OCI-LY1 (cell line): ENCODE results near the gene CXorf66.

ENCODE experiments used
- H2AFZ ChIP-seq: fragments of 200-600 bp; sonication (generic), shearing (Covaris generic); 2 replicates; pipeline ENCODE4 v1.6.0; 2014; ENCODE audit warnings: antibody characterized with exemption, mild to moderate bottlenecking, low read length
- H3F3A ChIP-seq: fragments of 200-600 bp; sonication (generic), shearing (Covaris generic); 2 replicates; pipeline ENCODE4 v1.6.0; 2014; ENCODE audit warnings: mild to moderate bottlenecking, antibody characterized with exemption, low read length, moderate library complexity; ENCODE audit not compliant: insufficient read depth
- H3K27ac ChIP-seq: fragments of 200-600 bp; sonication (generic); 2 replicates; pipeline ENCODE4 v1.5.1; 2014; ENCODE audit warnings: low read length, mixed run types, mild to moderate bottlenecking, low read depth; ENCODE audit not compliant: poor library complexity, severe bottlenecking
- H3K27me3 ChIP-seq: fragments of 200-600 bp; sonication (generic); 2 replicates; pipeline ENCODE4 v1.6.0; 2014; ENCODE audit warnings: antibody characterized with exemption, mild to moderate bottlenecking, low read length, moderate library complexity; ENCODE audit not compliant: insufficient read depth
- H3K36me3 ChIP-seq: fragments of 200-600 bp; sonication (generic); 2 replicates; pipeline ENCODE4 v1.6.1; 2014; ENCODE audit warnings: mild to moderate bottlenecking, antibody characterized with exemption, low read length, moderate library complexity, mixed read lengths; ENCODE audit not compliant: insufficient read depth
- H3K4me1 ChIP-seq: fragments of 200-600 bp; sonication (generic); 2 replicates; pipeline ENCODE4 v1.5.1; 2014; ENCODE audit warnings: mild to moderate bottlenecking, low read length, moderate library complexity; ENCODE audit not compliant: insufficient read depth, severe bottlenecking
- H3K4me2 ChIP-seq: fragments of 200-600 bp; sonication (generic), shearing (Covaris generic); 2 replicates; pipeline ENCODE4 v1.6.1; 2014; ENCODE audit warnings: low read length
- H3K4me3 ChIP-seq: fragments of 200-600 bp; sonication (generic); 2 replicates; pipeline ENCODE4 v1.5.1; 2014; ENCODE audit warnings: low read length, low read depth, mild to moderate bottlenecking, mixed read lengths; ENCODE audit not compliant: poor library complexity, severe bottlenecking
- H3K79me2 ChIP-seq: fragments of 200-600 bp; shearing (Covaris generic); 2 replicates; pipeline ENCODE4 v1.6.1; 2016; ENCODE audit warnings: mixed run types, low read length, mixed read lengths; ENCODE audit not compliant: insufficient read depth
- H3K9ac ChIP-seq: fragments of 200-600 bp; sonication (generic), shearing (Covaris generic); 2 replicates; pipeline ENCODE4 v1.6.1; 2014; ENCODE audit warnings: mild to moderate bottlenecking, low read length, mixed read lengths
- H3K9me2 ChIP-seq: fragments of 200-600 bp; sonication (generic), shearing (Covaris generic); 2 replicates; pipeline ENCODE4 v1.6.1; 2014; ENCODE audit warnings: low read depth, mild to moderate bottlenecking, low read length, mixed read lengths
- H3K9me3 ChIP-seq: fragments of 200-600 bp; shearing (Covaris generic); 2 replicates; pipeline ENCODE4 v1.6.1; 2014; ENCODE audit warnings: low read length, mixed read lengths
- H4K20me1 ChIP-seq: fragments of 200-600 bp; sonication (generic), shearing (Covaris generic); 2 replicates; pipeline ENCODE4 v1.6.0; 2016; ENCODE audit warnings: mild to moderate bottlenecking, low read length; ENCODE audit not compliant: insufficient read depth
- EZH2 ChIP-seq: fragments of 200-600 bp; sonication (generic), shearing (Covaris generic); IDR thresholded peaks from 2 replicates; pipeline ENCODE4 v1.8.0; 2017; ENCODE audit warnings: borderline replicate concordance, mixed run types, mild to moderate bottlenecking, antibody characterized with exemption, low read length, moderate library complexity, mixed read lengths
- TF ChIP-seq, protein P1 (sequence below): fragments of 200-600 bp; sonication (generic), shearing (Covaris generic); IDR thresholded peaks from 2 replicates; pipeline ENCODE4 v1.5.1; 2017; ENCODE audit warnings: mild to moderate bottlenecking, antibody characterized with exemption, low read length, moderate library complexity, mixed read lengths

CXorf66 gene

DNA sequence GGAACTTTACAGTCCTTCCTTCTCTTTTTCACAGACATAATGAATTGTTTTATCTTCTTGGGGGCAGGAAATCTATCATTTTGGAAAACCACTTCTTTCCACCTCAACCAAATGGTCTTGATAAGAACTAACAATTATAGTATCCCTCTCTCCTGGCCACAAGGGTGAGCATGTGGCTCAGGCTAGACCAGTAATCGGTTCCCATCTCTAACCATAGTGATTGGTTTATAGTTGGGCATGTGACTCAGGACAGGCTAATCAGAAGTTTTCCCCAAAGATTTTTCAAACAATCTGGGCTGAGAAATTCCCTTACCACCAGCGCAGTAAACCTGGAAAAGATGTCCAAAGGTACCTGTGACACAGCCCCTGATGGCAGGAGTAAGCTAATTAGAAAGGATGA is 4.0 kb upstream of the CXorf66 start:
- H3K4me2 ChIP-seq = no peak overlapping the region
- H3K9ac ChIP-seq = no peak overlapping the region
- no peak overlapping the region for H3K27ac ChIP-seq
- H3K36me3 ChIP-seq = no peaks in the 10 kb centered on the region
- H2AFZ ChIP-seq = no peak overlapping the region
- H3K9me2 ChIP-seq = no peaks in the 10 kb centered on the region
- no peaks in the 10 kb centered on the region for H3K4me1 ChIP-seq
- TF ChIP-seq, protein P1, sequence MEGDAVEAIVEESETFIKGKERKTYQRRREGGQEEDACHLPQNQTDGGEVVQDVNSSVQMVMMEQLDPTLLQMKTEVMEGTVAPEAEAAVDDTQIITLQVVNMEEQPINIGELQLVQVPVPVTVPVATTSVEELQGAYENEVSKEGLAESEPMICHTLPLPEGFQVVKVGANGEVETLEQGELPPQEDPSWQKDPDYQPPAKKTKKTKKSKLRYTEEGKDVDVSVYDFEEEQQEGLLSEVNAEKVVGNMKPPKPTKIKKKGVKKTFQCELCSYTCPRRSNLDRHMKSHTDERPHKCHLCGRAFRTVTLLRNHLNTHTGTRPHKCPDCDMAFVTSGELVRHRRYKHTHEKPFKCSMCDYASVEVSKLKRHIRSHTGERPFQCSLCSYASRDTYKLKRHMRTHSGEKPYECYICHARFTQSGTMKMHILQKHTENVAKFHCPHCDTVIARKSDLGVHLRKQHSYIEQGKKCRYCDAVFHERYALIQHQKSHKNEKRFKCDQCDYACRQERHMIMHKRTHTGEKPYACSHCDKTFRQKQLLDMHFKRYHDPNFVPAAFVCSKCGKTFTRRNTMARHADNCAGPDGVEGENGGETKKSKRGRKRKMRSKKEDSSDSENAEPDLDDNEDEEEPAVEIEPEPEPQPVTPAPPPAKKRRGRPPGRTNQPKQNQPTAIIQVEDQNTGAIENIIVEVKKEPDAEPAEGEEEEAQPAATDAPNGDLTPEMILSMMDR = no peak
- no peak for TF ChIP-seq EZH2
- no peaks in the 10 kb centered on the region for H3K79me2 ChIP-seq
- no peaks in the 10 kb centered on the region for H3K27me3 ChIP-seq
- H3K4me3 ChIP-seq = no peak overlapping the region
- H3F3A ChIP-seq = no peaks in the 10 kb centered on the region
- H4K20me1 ChIP-seq = no peaks in the 10 kb centered on the region
- H3K9me3 ChIP-seq = no peaks in the 10 kb centered on the region

DNA sequence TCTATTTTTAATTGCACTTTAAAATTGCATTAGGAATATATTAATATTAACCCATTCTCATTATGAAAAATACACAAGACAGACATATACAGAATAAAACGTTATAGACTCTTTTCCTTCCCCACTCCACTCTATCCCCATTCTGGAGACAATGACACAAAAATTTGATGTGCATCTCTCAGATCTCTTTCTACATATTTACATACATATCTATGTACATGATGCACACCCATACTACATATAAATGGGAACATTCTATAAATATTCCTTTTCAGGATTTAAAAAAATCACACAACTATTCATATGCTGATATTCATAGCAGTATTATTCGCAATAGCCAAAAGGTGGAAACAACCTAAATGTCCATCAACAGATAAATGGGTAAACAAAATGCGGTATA is 2.4 kb upstream of the CXorf66 start:
- H3K9me3 ChIP-seq = no peaks in the 10 kb centered on the region
- no peak overlapping the region for H3K4me3 ChIP-seq
- TF ChIP-seq EZH2 = no peak
- TF ChIP-seq, protein P1 = no peak
- no peaks in the 10 kb centered on the region for H3K27me3 ChIP-seq
- H3K36me3 ChIP-seq = no peaks in the 10 kb centered on the region
- H4K20me1 ChIP-seq = no peaks in the 10 kb centered on the region
- no peak overlapping the region for H3K27ac ChIP-seq
- no peak overlapping the region for H2AFZ ChIP-seq
- H3K79me2 ChIP-seq = no peaks in the 10 kb centered on the region
- no peaks in the 10 kb centered on the region for H3F3A ChIP-seq
- H3K9ac ChIP-seq = no peak overlapping the region
- H3K4me1 ChIP-seq = no peaks in the 10 kb centered on the region
- H3K4me2 ChIP-seq = no peak overlapping the region
- H3K9me2 ChIP-seq = no peaks in the 10 kb centered on the region

DNA sequence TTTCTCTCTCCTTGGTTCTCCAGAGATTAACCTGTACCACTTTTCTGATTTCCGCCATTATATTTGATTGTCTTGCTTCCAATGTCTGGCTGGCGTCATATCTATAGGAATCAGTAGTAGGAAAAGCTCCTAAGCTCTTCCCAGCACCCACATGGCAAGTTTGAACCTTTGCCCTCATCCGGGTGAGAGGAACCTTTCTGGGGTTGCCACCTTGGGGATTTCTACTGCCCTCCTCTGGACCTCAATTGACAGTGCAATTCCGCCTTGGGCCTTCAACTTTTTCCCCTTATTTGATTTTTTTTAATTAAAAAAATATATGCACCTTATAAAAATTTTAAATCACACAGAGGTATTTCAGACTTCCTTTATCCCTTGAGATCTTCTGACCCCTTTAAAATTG is 2.0 kb upstream of the CXorf66 start:
- TF ChIP-seq, protein P1 = peak; percentile 23; the same call in 1 of the 2 replicates
- TF ChIP-seq EZH2 = no peak

More for the DNA sequence above, 2.0 kb upstream of the CXorf66 start:
- no peaks in the 10 kb centered on the region for H3K9me2 ChIP-seq
- H3F3A ChIP-seq = no peaks in the 10 kb centered on the region
- H4K20me1 ChIP-seq = no peaks in the 10 kb centered on the region
- no peaks in the 10 kb centered on the region for H3K27me3 ChIP-seq
- H3K4me1 ChIP-seq = no peaks in the 10 kb centered on the region
- H3K79me2 ChIP-seq = no peaks in the 10 kb centered on the region
- H3K27ac ChIP-seq = no peak overlapping the region
- H3K4me2 ChIP-seq = no peak overlapping the region
- H3K36me3 ChIP-seq = no peaks in the 10 kb centered on the region
- H3K9me3 ChIP-seq = no peaks in the 10 kb centered on the region
- no peak overlapping the region for H2AFZ ChIP-seq
- H3K9ac ChIP-seq = no peak overlapping the region
- no peak overlapping the region for H3K4me3 ChIP-seq
